Renal cortex interstitium (tissue), 11 donors: ENCODE measurements around the gene EAPP. TPM values are rescaled to one million over a fixed set of nuclear protein-coding genes. Genes with fewer than 3 reads are reported as not detected.
"Not testable (repeated sequence)": the region's sequence is repeated elsewhere in the genome, so short reads cannot be mapped to it uniquely, and the experiment has no call there.

Source experiments
- DNase-seq, 11 donors: peaks; one replicate each; pipeline ENCODE4 v3.0.0-alpha.2; 2013; ENCODE audit warnings: low read depth in 9 of 11, low spot score in 4 of 11; ENCODE audit errors: extremely low read depth in 1 of 11
- polyA plus RNA-seq, 3 donors: library from polyadenylated mRNA; unstranded; fragments of 120-200 nt; gene quantifications; one replicate each; pipeline ENCODE4 v1.2.1, GENCODE V29; 2013; ENCODE audit not compliant: insufficient read length in 3 of 3

The EAPP gene
- polyA plus RNA-seq, 3 donors = 62.9 to 89.6 (median 66.3) TPM

DNA sequence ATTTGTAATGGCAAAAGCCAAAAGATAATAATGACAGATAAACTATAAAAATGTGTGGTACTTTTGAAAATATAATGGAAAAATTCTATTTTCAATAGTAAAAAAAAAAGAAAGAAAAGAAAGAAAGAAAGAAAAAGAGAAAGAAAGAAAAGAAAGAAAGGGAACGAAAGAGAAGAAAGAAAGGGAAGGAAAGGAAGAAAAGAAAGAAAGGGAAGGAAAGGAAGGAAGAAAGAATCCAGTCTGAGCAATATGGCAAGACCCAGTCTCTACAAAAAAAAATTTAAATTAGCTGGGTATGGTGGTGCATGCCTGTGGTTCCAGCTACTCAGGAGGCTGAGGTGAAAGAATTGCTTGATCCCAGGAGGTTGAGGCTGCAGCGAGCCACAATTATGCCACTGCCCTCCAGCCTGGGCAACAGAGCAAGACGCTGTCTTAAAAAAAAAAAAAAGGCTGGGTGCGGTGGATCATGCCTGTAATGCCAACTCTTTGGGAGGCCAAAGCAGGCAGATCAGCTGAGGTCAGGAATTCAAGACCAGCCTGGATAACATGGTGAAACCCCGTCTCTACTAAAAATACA is 38.4 kb downstream of the EAPP start:
- DNase-seq = no peak

DNA sequence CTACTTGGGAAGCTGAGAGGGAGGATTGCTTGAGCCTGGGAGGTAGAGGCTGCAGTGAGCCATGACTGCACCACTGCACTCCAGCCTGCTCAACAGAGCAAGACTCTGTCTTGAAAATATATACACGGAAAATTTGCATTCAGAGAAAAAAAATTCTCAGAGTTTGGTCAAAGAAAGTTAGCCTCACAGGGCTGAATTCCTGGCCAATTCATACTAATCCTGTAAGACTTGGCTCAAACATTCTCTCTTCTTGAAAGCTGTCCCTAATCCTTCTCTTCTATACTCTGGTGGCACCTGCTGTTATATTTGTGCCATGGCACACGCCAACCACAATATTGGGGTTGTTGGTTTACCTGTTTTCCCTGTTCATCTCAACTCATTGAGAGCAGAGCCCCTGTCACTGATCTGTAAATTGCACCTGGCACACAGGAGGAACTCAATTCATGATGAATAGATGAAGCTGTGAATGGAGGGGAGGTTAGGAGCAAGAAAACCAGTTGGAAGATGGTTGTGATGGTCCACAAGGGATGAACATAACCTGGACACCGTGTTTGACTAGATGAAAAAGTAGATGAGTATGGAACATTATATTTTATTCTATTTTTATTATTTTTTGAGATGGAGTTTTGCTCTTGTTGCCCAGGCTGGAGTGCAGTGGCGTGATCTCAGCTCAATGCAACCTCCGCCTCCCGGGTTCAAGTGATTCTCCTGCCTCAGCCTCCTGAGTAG is 40.7 kb downstream of the EAPP start:
- no peak for DNase-seq

DNA sequence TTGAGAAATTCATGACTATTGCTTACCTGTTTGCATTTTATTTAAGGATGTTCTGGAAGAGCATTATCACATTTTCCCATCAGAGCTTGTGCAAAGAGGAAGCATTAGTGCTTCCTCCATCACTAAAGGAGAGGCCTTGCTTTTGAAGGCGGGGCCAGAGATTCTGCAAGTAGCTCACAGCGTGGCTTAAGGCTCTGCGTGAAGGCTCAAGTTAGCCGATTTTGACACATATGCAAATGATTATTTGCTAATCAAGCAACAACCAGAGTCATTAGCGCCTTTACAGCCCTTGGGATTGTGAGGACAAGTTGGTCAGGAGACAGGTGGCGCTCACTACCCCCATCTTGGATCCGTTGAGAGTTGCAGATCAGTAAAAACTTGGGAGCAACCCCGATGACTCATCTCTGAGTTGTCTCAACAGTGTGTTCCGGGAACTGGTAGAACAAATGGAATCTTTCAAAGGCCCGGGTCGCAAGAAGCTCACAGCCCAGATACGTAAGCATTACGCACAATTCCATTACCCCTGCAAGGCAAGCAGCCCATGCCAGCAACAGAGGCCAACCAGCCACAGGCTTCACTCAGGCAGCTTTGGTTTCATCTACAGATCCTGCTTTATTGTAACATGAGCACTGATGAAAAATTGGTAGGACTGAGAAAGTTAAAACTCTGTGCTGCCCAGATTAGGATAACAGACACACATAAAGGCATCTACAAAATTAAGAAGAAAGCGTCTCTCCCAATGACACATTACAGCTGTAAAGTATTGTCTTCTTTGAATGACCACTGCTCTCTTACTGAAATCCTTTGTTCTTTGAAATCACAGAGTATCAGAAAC is 42.6 kb downstream of the EAPP start:
- DNase-seq = peak in 8 of 11 donors; percentile 24 to 46 (median 39)

DNA sequence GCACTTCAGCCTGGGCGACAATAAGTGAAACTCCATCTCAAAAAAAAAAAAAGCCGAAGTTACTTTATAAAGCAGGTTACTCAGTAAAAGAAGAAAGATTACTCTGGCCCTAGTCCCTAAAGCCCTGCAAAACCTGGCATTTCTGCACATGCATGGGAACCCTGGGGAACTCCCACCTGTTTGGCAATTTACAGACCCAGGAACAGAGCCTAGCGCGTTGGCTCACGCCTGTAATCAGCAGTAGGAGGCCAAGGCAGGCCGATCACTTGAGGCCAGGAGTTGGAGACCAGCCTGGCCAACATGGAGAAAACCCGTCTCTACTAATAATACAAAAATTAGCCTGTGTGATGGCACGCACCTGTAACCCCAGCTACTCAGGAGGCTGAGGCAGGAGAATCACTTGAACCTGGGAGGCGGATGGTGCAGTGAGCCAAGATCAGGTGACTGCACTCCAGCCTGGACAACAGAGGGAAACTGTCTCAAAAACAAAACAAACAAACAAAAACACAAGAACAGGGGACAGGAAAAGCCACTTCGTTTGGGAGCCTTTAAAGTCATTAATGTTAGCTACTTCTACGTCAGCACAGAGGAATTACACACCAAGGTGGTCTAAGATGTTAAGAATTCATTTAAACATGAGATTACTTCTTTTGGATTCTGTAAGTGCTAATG is 43.4 kb downstream of the EAPP start:
- no peak for DNase-seq

DNA sequence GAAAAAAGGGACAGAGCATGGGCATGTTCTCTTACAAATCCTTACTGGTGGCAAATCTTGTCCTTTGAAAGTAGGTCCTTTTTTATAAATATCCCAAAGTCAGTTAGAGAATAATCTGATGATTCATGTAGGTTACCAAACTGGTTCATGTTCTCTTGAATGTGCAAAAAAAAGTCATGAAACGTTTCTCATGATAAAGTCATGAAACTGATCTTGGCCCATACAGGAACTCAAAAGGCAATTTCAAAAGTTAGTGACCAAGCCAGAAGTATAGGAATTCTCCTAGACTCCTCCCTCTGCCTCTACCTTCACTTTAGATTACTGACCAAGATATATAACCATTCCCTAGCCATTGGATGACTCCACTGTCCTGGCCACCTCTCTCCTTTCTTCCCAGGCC is 50.2 kb downstream of the EAPP start:
- DNase-seq = no peak

DNA sequence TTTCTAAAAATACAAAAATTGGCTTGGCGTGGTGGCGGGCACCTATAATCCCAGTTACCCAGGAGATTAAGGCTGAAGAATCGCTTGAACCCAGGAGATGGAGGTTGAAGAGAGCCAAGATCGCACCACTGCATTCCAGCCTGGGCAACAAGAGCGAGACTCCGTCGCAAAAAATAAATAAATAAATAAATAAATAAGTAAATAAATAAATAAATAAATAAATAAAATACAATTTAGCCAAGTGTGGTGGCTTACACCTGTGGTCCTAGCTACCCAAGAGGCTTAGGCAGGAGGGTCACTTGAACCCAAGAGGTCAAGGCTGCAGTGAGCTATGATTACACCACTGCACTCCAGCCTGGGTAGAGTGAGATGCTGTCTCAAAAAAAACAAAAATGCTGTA is 51.0 kb downstream of the EAPP start:
- no peak for DNase-seq

DNA sequence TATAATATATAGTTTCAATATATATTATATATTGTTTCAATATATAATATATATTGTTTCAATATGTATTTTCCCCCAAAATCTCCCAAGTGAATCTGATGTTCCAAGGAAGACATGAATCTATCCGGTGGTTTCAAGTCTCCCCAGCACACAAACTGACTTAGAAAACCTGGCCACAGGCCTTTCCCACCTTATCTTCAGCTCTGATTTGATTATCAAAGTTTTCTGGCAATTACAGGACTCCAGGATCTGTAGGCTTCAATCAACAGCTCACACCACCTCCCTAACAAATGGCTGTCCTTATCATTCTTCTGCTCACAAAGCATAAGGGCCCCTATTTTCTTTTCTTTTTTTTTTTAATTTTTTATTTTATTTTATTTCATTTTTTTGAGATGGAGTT is 54.8 kb downstream of the EAPP start:
- DNase-seq = no peak

DNA sequence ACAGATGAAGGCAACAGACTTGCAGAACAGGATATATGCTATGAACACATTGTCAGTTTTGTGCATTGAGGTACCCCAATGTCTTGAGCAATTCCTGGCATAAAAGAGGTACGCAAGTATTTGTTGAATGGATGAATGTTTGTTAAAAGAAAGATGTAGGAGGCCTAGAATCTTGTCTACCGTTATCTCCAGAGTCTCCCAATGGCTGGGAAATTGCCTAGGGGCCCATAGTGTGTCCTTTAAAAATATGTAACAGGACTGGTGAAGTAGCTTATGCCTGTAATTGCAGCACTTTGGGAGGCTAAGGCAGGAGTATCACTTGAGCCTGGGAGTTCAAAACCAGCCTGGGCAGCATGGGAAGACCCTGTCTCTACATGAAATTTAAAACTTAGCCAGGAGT is 57.0 kb downstream of the EAPP start:
- no peak for DNase-seq

DNA sequence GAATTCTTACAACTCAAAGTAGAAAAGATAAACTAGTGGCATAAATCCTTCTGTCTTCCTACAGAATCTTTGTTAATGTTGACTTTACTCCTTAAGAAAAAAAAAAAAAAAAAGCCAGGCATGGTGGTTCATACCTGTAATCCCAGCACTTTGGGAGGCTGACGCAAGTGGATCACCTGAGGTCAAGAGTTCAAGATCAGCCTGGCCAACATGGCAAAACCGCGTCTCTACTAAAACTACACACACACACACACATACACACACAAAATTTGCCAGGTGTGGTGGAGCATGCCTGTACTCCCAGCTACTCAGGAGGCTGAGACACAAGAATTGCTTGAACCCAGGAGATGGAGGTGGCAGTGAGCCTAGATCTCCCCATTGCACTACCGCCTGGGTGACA is 59.8 kb downstream of the EAPP start:
- DNase-seq = no peak

DNA sequence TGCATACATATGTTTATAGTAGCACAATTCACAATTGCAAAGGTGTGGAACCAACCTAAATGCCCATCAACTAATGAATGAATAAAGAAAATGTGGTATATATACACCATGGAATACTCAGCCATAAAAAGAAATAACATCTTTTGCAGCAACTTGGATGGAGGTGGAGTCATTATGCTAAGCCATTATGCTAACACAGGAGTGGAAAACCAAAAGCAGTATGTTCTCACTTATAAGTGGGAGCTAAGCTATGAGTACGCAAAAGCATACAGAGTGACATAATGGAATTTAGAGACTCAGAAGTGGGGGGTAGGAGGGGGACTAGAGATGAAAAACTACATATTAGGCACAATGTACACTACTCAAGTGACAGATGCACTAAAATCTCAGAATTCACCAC is 61.2 kb downstream of the EAPP start:
- no peak for DNase-seq

DNA sequence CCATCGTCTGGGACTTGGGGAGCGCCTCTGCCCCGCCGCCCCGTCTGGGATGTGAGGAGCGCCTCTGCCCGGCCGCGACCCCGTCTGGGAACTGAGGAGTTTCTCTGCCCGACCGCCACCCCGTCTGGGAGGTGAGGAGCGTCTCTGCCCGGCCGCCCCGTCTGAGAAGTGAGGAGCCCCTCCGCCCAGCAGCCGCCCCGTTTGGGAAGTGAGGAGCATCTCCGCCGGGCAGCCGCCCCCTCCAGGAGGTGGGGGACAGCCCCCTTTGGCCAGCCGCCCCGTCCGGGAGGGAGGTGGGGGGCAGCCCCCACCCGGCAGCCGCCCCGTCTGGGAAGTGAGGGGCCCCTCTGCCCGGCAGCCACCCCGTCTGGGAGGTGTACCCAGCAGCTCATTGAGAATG is 63.5 kb downstream of the EAPP start:
- not testable (repeated sequence) for DNase-seq

DNA sequence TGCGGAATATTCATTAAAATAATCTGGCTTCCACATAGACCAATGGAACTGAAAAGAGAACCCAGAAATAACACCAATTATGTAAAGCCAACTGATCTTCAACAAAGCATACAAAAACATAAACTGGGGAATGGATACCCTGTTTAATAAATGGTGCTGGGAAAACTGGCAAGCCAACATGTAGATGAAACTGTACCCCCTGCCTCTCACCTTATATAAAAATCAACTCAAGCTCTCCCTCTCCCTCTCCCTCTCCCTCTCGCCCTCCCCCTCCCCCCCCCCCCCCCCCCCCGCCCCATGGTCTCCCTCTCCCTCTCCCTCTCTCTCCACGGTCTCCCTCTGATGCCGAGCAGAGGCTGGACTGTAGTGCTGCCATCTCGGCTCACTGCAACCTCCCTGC is 64.3 kb downstream of the EAPP start:
- DNase-seq = no peak

DNA sequence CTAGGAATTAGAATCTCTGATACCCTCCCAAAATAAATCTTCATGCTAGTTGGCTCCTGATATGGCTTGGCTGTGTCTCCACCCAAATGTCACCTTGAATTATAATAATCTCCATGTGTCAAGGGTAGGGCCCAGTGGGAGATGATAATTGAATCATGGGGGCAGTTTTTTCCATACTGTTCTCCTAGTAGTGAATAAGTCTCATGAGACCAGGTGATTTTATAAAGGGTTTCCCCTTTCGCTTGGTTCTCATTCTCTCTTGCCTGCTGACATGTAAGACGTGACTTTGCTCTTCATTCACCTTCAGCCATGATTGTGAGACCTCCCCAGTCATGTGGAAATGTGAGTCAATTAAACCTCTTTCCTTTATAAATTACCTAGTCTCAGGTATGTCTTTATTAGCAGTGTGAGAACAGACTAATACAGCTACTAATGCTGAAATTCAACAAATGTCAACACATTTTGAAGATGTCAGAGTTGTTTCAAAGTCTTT is 65.3 kb downstream of the EAPP start:
- no peak for DNase-seq

DNA sequence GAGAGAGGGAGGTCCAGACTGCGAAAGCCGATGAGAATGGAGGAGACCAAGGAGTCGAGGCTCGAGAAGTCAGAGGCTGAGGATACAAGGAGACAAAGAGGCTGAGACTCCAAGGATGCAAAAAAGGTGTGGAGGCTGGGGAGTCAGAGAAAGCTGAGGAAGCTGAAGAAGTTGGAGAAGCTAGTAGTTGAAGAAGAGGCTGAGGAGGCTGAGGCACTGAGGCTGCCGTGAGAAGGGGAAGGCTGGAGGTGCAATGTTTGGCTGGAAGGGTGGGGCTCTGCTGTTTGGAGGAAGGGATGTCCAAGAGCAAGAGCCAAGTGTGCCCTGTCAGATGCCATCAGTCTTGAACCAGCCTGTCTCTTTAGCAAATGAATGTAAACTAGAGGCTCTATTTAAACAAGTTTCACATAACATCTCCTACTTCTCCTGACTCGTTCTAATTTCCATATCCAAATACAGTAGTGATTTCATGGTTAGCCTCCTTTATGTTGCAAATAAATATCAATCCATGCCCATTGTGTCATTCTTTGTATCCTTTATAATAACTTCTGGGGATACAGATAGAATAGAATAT is 66.7 kb downstream of the EAPP start:
- DNase-seq = no peak

DNA sequence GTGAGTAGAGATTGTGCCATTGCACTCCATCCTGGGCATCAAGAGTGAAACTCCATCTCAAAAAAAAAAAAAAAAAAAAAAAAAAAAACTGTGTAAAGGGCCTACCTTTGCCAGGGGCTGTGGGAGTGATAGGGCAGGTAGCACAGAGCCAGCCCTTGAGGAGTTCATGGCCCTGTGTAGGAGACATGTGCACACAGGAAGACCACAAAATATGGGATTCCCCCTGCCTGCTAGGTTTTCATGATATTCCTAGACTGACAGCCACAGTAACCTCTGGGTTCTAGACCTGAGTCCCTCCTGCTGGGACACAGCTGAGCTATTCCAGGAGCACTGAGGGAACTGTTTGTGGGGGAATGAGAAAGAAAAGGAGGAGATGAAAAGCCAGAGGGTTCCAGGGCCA is 69.2 kb downstream of the EAPP start:
- no peak for DNase-seq

DNA sequence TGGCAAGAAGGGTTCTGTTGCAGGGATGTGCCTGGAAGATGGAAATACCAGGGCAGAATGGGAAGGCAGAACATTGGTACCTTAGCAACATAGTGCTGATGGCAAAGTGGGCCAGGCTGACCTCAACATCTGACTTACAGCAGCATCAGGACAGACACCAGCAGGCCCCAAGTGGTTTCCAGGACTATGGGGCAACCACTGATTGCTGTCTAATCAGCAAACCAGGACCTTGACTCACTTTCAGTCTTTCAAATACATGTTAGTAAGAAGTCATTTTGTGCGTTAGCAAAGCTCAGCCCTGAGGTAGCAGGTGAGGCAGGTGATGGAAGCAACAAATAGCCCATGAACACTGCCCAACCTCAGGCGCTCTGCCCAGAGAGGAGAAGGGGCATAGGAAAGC is 72.8 kb downstream of the EAPP start:
- no peak for DNase-seq
